ENCODE data around the gene SAMD11. TPM values are rescaled to one million over a fixed set of nuclear protein-coding genes. Genes with fewer than 3 reads are reported as not detected.

The SAMD11 gene
- total RNA-seq, 1 donor from 2014 or later = 33.9 TPM

DNA sequence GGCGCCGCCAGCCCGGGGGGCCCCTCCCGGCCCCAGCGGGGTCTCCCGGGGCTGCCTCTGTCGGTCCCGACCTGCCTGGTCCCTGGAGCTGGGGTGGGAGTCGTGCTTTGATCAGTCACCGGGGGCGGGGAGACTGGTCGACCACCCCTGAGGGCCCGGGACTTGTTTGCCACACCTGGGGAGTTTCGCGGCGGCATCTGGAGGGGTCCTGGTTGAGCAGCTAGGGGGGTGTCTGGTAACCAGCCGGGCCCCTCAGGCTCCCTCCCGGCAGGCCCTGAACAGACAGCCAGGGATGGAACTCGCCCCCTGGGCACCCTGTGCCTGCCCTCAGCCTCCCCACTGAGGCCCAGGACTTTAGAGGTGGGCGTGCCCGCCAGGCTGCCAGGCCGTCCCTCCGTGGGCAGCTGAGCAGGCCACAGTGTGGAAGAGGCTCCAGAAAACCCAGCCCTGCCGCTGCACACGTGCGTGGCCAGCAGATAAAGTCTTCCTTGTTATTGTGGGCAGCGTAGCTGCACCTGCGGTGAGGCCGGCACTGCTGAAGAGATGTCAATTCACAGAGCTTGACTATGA lies 13.3 kb upstream of the SAMD11 start:
- Histone ChIP-seq H3K9me3 (no peaks in the 10 kb centered on the region), H3K4me3 (peak overlapping the region in 1 of 2 donors; percentile 25), H3K36me3 (no peaks in the 10 kb centered on the region), H3K27ac (no peak overlapping the region), H3K27me3 (no peaks in the 10 kb centered on the region), H3K4me1 (peaks cover 4% of the 10 kb centered on the region)
- intact Hi-C loops (cut with DNase I) = no loop called here
- TF ChIP-seq, protein P1, sequence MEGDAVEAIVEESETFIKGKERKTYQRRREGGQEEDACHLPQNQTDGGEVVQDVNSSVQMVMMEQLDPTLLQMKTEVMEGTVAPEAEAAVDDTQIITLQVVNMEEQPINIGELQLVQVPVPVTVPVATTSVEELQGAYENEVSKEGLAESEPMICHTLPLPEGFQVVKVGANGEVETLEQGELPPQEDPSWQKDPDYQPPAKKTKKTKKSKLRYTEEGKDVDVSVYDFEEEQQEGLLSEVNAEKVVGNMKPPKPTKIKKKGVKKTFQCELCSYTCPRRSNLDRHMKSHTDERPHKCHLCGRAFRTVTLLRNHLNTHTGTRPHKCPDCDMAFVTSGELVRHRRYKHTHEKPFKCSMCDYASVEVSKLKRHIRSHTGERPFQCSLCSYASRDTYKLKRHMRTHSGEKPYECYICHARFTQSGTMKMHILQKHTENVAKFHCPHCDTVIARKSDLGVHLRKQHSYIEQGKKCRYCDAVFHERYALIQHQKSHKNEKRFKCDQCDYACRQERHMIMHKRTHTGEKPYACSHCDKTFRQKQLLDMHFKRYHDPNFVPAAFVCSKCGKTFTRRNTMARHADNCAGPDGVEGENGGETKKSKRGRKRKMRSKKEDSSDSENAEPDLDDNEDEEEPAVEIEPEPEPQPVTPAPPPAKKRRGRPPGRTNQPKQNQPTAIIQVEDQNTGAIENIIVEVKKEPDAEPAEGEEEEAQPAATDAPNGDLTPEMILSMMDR (IDR thresholded peaks at IDR 0.05) = no peak
- no peak for TF ChIP-seq POLR2AphosphoS5 (IDR thresholded peaks at IDR 0.05; ENCODE audit: insufficient read depth in 1 of 2, low read depth in 1 of 2)
- DNase-seq (ENCODE audit: extremely low spot score in 2 of 2) = no peak

DNA sequence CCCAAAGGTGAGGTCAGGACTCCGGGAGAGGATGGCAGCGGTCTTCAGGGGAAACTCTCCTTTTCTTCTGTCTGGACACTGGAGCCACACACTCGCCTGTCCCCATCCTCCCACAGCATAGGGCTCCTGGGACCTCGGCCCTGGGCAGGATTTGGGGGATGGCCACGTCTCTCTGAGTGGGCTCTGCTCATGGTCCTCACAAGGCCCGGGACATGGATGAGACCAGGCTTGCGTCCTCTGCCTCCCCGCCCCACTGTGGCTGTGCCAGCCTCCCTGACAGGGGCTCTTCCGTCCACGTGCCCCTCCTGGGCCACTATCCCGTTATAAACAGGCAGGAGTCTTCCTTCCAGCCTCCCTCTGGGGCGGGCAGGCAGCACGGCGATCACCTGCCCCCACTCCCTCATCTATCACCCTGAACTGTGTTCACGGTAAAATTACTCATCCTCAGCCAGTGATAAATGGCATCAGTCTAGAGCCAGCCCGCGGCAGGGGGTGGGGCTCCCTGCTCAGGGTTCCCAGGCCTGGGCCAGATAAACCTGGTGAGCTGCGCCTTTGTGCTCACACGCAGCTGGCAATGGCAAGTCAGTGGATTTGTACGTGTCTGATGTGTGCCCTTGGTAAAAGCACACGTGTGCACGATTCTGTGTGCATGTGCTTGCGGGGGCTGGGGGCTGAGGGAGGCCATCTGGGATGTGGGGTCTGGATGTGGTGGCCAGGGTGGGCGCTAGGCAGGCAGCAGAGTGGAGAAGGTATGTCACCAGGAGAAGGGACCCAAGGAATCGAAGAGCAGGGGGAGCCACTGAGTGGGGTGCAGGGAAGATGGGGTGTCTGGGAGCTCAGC lies 12.6 kb upstream of the SAMD11 start:
- TF ChIP-seq POLR2A (IDR thresholded peaks at IDR 0.05) = no peak
- TF ChIP-seq POLR2AphosphoS5 (IDR thresholded peaks at IDR 0.05; ENCODE audit: insufficient read depth in 1 of 2, low read depth in 1 of 2) = peak in 1 of 2 donors; percentile 39
- no peak for DNase-seq (ENCODE audit: extremely low spot score in 2 of 2)
- intact Hi-C loops (cut with DNase I) = no loop called here

DNA sequence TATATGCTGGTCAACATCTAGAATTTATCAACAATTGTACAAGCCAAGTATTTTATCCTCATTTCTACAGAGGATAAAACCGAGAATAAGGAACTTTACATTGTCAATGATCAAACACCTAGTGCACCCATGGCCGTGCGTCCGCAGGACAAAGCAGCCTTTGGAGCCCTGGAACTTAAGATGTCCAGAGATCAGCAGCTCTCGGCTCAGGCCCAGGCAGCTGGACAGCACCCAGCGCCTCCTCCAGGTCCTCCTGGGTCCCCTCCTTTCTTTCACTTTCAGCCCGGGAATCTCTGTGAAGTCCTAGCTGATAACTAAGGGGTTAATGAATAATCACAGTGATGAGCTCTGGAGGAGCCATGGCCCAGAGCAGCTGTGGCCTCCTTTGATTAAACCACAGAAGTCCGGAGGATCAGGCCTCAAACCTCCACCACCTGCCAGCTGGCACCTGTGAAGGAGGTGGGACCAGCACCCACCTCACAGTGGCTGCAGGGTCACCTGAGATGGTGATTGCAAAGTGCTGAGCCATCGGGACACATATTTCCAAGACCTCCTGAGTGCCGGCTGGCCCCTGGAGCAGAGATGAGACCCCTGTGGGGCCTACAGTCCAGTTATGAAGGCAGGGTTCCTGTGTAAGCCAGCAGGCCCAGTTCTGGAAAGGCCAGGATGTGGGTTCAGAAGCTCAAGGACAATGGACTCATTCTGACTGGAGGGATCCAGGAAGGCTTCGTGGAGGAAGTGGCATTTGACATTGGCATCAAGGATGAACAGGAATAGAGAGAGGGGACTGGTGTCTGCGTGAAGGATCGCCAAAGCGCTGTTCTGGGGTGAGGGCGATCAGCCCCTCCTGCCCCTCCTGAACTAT lies 11.6 kb upstream of the SAMD11 start:
- TF ChIP-seq, protein P1 (IDR thresholded peaks at IDR 0.05) = no peak
- TF ChIP-seq POLR2A (IDR thresholded peaks at IDR 0.05) (no peak), POLR2AphosphoS5 (IDR thresholded peaks at IDR 0.05; ENCODE audit: insufficient read depth in 1 of 2, low read depth in 1 of 2) (no peak)
- H3K27me3 ChIP-seq = no peaks in the 10 kb centered on the region
- H3K9me3 ChIP-seq = no peaks in the 10 kb centered on the region
- no peak overlapping the region for H3K27ac ChIP-seq
- H3K36me3 ChIP-seq = no peaks in the 10 kb centered on the region
- H3K4me1 ChIP-seq = peaks cover 9% of the 10 kb centered on the region
- no peak overlapping the region for H3K4me3 ChIP-seq
- intact Hi-C loops (cut with DNase I) = no loop called here
- DNase-seq (ENCODE audit: extremely low spot score in 2 of 2) = no peak

More for the DNA sequence above, 12.6 kb upstream of the SAMD11 start:
- Histone ChIP-seq H3K4me1 (no peaks in the 10 kb centered on the region), H3K27ac (no peak overlapping the region), H3K27me3 (no peaks in the 10 kb centered on the region), H3K36me3 (no peaks in the 10 kb centered on the region), H3K9me3 (no peaks in the 10 kb centered on the region), H3K4me3 (no peak overlapping the region)

DNA sequence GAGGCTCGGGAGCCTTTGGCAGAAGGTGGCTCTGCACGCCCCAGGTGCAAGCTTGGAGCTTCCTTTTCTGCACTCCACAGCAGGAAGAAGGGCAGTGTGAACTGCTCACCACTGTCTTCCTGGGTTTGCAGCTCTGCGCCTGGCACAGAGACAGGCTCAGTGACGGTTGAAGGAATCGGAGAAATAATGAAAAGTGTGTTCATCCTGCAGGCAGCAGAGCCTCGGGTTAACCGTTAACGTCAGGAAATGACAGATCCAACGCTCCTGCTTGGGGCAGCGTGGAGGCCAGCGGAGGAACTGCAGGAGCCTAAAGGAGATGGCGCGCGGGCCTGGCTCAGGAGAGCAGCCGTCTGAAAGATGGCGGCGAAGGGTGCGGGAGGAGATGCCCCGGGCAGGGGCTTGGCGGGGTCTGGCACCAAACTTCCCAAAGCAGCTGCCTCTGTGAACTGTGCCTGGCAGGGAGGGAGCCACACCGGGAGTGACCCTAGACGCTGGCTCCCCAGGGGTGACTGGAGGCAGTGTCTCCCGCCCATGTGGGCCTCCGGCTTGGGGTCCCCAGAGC lies 10.9 kb upstream of the SAMD11 start:
- peaks cover 9% of the 10 kb centered on the region for H3K4me1 ChIP-seq
- no peak overlapping the region for H3K4me3 ChIP-seq
- TF ChIP-seq, protein P1 (IDR thresholded peaks at IDR 0.05) = no peak
- TF ChIP-seq POLR2A (IDR thresholded peaks at IDR 0.05) (no peak), POLR2AphosphoS5 (IDR thresholded peaks at IDR 0.05; ENCODE audit: insufficient read depth in 1 of 2, low read depth in 1 of 2) (no peak)
- no peaks in the 10 kb centered on the region for H3K36me3 ChIP-seq
- intact Hi-C loops (cut with DNase I) = no loop called here
- no peaks in the 10 kb centered on the region for H3K9me3 ChIP-seq
- H3K27ac ChIP-seq = no peak overlapping the region
- H3K27me3 ChIP-seq = no peaks in the 10 kb centered on the region
- no peak for DNase-seq (ENCODE audit: extremely low spot score in 2 of 2)

DNA sequence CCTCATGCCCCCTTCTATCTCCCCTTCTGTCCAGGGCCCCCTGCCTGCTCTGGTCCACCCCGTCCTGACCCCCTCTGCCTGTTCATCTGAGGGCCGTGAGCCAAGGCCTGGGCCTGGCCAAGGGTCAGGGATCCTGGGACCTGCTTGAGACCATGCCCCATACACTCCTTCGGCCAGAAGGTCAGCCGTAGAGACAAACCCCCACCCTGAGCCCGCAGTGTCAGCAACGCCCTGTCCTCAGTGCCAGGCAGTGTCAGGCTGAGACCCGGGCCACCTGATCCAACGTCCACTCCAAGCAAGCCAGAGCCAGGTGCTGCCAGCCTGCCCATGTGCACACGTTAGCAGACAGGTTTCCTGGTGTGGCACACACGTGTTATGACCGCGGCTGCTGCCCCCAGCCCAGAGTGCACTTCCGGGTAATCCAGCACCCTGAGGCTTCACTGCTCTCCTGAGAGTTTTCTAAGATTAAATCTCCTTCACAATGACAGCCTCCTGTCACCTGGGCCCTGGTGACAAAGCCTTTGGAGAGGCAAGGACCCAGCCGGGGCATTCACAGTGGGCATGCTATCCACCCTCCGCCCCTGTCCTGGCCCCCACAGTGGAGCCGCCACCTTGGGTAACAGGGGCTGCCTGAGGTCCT lies 10.1 kb upstream of the SAMD11 start:
- TF ChIP-seq POLR2A (IDR thresholded peaks at IDR 0.05) (no peak), POLR2AphosphoS5 (IDR thresholded peaks at IDR 0.05; ENCODE audit: insufficient read depth in 1 of 2, low read depth in 1 of 2) (no peak)
- TF ChIP-seq, protein P1 (IDR thresholded peaks at IDR 0.05) = no peak
- H3K4me1 ChIP-seq = peaks cover 9% of the 10 kb centered on the region
- DNase-seq (ENCODE audit: extremely low spot score in 2 of 2) = no peak
- intact Hi-C loops (cut with DNase I) = no loop called here
- H3K27ac ChIP-seq = no peak overlapping the region
- no peaks in the 10 kb centered on the region for H3K27me3 ChIP-seq
- H3K9me3 ChIP-seq = no peaks in the 10 kb centered on the region
- H3K36me3 ChIP-seq = no peaks in the 10 kb centered on the region
- H3K4me3 ChIP-seq = no peak overlapping the region
